GM12878 (cell line): Measurements from ENCODE around the gene CHAC2. TPM values are rescaled to one million over a fixed set of nuclear protein-coding genes. Genes with fewer than 3 reads are reported as not detected.

Source experiments
- ATF2 ChIP-seq: IDR thresholded peaks from 2 replicates; pipeline ENCODE4 v1.6.1; 2012; ENCODE audit warnings: low read length, inconsistent platforms
- BRCA1 ChIP-seq: IDR thresholded peaks from 2 replicates; pipeline ENCODE4 v1.6.1; 2011; ENCODE audit warnings: low read depth, low read length, improper control_type of control experiment
- CREM ChIP-seq: IDR thresholded peaks from 2 replicates; pipeline ENCODE4 v1.6.1; 2014; ENCODE audit warnings: antibody characterized with exemption, low read depth
- E4F1 ChIP-seq: fragments of 450-650 bp; IDR thresholded peaks from 2 replicates; pipeline ENCODE4 v1.6.1; 2018; ENCODE audit warnings: borderline replicate concordance, mild to moderate bottlenecking; ENCODE audit not compliant: partially characterized antibody
- EGR1 ChIP-seq, 2 experiments: IDR thresholded peaks; 1 replicate in 1 of 2; 2 replicates in 1 of 2; pipeline ENCODE4 v1.6.1; 2011 to 2012; ENCODE audit warnings: low read depth in 2 of 2, low read length in 2 of 2, borderline replicate concordance in 1 of 2, mild to moderate bottlenecking in 1 of 2, moderate library complexity in 1 of 2
- FOXM1 ChIP-seq: IDR thresholded peaks from 2 replicates; pipeline ENCODE4 v1.6.1; 2012; ENCODE audit warnings: low read depth, mild to moderate bottlenecking, inconsistent platforms, low read length, moderate library complexity
- JUNB ChIP-seq: IDR thresholded peaks from 2 replicates; pipeline ENCODE4 v1.6.1; 2016; ENCODE audit warnings: antibody characterized with exemption, mild to moderate bottlenecking
- KDM1A ChIP-seq: fragments of 200-600 bp; sonication (generic); IDR thresholded peaks from 2 replicates; pipeline ENCODE4 v1.6.1; 2016; ENCODE audit warnings: borderline replicate concordance
- MEF2A ChIP-seq: IDR thresholded peaks from 2 replicates; pipeline ENCODE4 v1.6.1; 2011; ENCODE audit warnings: low read depth, mild to moderate bottlenecking, low read length, moderate library complexity; ENCODE audit not compliant: insufficient read depth
- NFIC ChIP-seq: IDR thresholded peaks from 2 replicates; pipeline ENCODE4 v1.6.1; 2012; ENCODE audit warnings: low read depth, mild to moderate bottlenecking, inconsistent platforms, low read length, moderate library complexity
- TCF12 ChIP-seq: IDR thresholded peaks from 2 replicates; pipeline ENCODE4 v1.6.1; 2011; ENCODE audit warnings: low read depth, mild to moderate bottlenecking, low read length
- TCF7 ChIP-seq: IDR thresholded peaks from 2 replicates; pipeline ENCODE4 v1.6.1; 2014; ENCODE audit warnings: antibody characterized with exemption, borderline replicate concordance
- ZBED1 ChIP-seq: IDR thresholded peaks from 2 replicates; pipeline ENCODE4 v1.6.1; 2016; ENCODE audit warnings: borderline replicate concordance
- polyA plus RNA-seq, 11 experiments: library from polyadenylated mRNA; depleted of rRNA in 4 of 11; unstranded in 6 of 11; stranded (reverse) in 5 of 11; fragments of >200 nt; fragmentation: Nextera tagmentation in 4 of 11; fragmentation: Illumina TruSeq in 1 of 11; extraction: Ambion mirVana in 4 of 11; extraction: Trizol in 1 of 11; gene quantifications; 1 replicate in 1 of 11; 2 replicates in 10 of 11; pipeline versions ENCODE4 v1.2.1 to v1.2.3, GENCODE V29; 2011 to 2016; ENCODE audit warnings: inconsistent platforms in 2 of 11, missing spikeins in 2 of 11, low read depth in 1 of 11
- total RNA-seq, 4 experiments: library from RNA; depleted of rRNA in 3 of 4; stranded (reverse); fragments of >200 nt in 3 of 4; fragmentation: Illumina TruSeq in 1 of 4; extraction: Trizol in 1 of 4; gene quantifications; 2 replicates each; pipeline versions ENCODE4 v1.2.1 to v1.2.3, GENCODE V29; 2013 to 2021

CHAC2 gene
- total and polyA plus RNA-seq, 10 of the 15 experiments (the other 5 are each of a cell fraction or from before 2014, with no cell fraction given), result 11.0 to 67.6 (median 25.0) TPM

- TF ChIP-seq EGR1 (IDR thresholded peaks at IDR 0.05; ENCODE audit: borderline replicate concordance in 1 of 2, low read depth in 2 of 2, low read length in 2 of 2) (no peak), FOXM1 (peak; percentile 62; the same call in 1 of the 2 replicates), KDM1A (no peak), E4F1 (no peak), MEF2A (0 out of 2 replicates have a peak, but pooled peaks have one; percentile 52), ZBED1 (no peak), BRCA1 (no peak), CREM (peak; percentile 54; the same call in 1 of the 2 replicates), NFIC (peak; percentile 62; the same call in 1 of the 2 replicates), ATF2 (peak; percentile 71), TCF12 (no peak), JUNB (peak; percentile 97), TCF7 (0 out of 2 replicates have a peak, but pooled peaks have one; percentile 37)
These were observed 15.9 kb upstream of the CHAC2 start (continued) for GRCh38 chr2:53751728-53752127.
